Colon (tissue), 2 donors: Measurements from ENCODE around the gene OLFM4.

Source experiments
- FAIRE-seq: peaks from 2 replicates; lab custom pipeline; 2012; peaks lifted over from hg19 to GRCh38; lab: Jason Lieb, UNC
- donor health status: control.
- donor health status: control.

OLFM4 gene

DNA sequence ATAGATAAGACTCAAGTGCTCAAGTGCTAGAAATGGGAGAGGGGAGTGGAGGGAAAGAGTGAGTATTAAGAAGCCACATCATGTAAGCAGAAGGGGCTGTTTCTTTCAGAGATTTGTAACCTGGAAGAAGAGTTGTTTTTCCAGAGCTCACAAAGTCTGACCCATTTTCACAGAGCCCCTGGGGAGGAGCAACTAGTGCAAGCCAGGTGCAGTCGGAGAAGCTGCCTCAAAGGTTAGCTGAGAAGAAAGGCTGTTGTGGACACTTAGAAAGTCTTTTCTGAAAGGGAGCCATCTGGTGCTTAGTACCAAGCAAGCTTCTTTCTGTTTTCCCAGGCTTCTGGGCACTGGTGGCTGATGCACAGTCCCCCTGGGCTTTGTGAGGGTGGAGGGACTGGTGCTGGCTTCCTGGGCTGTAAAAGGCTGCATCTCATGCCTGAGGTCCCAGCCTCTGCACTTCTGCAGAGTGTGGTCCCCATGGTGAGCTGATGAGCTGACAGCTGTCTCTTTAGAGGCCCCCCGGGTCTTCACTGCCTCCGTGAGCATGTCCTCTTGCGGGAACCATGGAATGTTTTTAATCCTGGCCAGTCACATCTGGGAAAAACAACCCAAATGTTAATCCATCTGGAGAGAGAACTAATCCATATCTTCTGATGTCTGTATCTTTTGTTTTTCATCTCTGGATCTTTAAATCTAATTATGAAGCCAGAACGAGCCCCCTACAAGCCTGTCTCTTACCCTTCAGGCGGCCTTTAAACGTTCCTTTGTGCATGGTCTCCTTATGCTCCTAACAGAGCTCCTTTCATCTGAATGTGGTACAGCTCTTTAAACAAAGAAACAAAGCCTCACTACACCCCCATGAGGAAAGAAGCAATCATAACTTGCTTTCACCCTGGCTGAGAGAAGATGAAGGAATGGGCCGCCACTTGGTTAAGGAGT lies 40.2 kb downstream of the OLFM4 start:
- no peak for FAIRE-seq

GRCh38 chr13:53069800-53070199 lies 41.2 kb downstream of the OLFM4 start:
- no peak for FAIRE-seq

GRCh38 chr13:53073711-53074110 lies 45.1 kb downstream of the OLFM4 start:
- no peak for FAIRE-seq

DNA sequence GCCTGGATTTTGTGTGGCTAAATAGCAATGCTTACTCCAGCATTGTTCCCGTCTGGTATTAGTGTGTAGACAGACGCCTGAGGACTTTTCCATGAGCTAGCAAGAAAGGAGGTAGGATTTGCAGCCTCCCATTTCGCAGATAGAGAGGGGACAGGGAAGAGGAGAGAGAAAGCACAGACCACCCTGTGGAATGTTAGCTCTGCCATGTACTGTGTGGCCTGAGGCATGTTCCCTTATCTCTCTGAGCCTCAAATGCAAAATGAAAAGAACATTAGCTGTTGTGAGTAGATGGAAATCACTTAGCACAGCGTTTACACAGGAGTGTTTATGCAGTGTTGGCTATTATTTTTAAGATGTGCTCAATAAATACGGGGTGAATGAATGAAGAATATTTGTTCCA lies 45.5 kb downstream of the OLFM4 start:
- FAIRE-seq: no peak

GRCh38 chr13:53075356-53076041 lies 46.9 kb downstream of the OLFM4 start:
- FAIRE-seq: no peak

GRCh38 chr13:53079691-53080090 lies 51.1 kb downstream of the OLFM4 start:
- no peak for FAIRE-seq

DNA sequence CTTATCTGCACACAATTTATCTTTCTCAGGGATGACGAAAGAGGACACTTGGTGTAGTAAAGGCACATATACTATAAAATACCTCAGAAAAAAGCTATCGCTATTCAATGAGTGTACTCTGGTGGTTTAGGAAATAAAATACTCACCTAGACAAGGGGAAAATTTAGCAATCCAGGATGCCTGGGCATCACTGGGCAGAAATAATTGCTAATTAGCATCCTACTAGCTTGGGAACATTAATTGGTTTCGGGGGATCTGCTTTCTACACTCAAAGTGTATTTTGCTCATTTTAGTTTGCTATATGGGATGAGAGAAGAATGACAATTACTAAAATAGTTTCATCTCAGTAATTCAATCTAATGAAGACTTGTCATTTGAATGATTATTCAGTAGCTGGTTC lies 60.3 kb downstream of the OLFM4 start:
- FAIRE-seq: no peak

DNA sequence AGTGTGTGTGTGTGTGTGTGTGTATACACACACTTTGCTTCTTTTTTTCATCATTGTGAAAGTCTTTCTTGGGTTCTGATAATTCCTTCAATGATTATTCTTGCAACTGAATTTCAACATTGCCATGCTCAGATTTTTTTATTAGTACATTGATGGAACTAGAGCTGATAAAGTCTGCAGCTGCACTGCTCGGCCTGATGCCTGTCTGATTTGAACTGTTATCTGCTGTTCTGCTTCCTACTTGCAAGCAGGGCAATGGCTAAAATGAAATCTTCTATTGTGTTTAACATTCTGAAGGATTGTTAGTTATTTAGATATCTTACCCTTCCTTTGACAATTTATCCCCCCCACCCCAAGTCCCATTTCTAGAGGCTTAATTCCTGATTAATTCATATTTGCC lies 61.3 kb downstream of the OLFM4 start:
- FAIRE-seq: no peak

DNA sequence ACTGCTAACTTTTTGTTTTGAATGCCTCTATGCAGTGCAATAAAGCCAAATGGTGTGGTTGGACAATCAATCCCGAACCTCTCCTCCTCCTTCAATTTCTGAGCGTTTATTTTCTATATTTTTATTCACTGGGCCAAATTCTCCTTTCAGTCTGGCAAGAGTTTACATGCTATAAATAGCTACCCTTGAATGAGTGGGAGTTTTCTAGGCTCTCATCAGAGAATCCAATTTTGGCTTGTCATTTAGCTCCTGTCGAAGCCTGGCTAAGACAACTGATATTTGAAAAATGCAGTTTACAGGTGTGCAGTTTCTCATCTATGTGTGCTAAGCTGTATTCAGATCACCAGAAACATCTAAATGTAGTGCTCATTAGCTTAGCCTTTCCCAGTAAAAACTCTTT lies 61.8 kb downstream of the OLFM4 start:
- FAIRE-seq: no peak

DNA sequence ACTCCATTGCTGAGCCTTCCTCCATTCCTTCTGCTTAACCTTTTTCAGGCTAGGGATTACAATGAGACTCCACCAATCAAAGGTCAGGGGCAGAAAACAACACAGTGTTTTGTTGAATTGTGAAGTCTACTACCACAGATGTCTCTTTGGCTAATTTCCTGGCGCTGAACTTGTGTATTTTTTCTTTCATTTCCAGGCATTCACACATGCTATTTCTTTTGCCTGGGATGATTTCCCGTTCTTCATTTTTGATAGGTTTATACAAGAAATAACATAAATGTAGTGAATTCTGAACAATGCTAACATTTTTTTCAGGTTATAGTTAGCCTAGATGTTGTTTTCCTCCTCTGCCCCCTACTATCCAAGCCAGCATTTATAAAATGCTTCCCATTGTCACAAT lies 64.3 kb downstream of the OLFM4 start:
- FAIRE-seq: no peak

GRCh38 chr13:53098455-53098854 lies 69.8 kb downstream of the OLFM4 start:
- no peak for FAIRE-seq

- FAIRE-seq: no peak
These were observed 71.9 kb downstream of the OLFM4 start for GRCh38 chr13:53100394-53101063.
